NB4 (cell line): ENCODE results near the gene ZDHHC13.

Source experiments
- DNase-seq: peaks from one replicate; pipeline ENCODE4 v3.0.0; 2010; ENCODE audit warnings: low read depth
- H3K4me3 ChIP-seq: one replicate; pipeline ENCODE4 v1.5.1; 2011; ENCODE audit warnings: mild to moderate bottlenecking, low read depth, low read length, moderate library complexity
- CTCF ChIP-seq: IDR thresholded peaks from one replicate; pipeline ENCODE4 v1.5.1; 2012; ENCODE audit warnings: low read depth, low read length
- MAX ChIP-seq: IDR thresholded peaks from 2 replicates; pipeline ENCODE4 v1.6.1; 2011; ENCODE audit warnings: low read depth, low read length
- MYC ChIP-seq: IDR thresholded peaks from 2 replicates; pipeline ENCODE4 v1.6.1; 2011; ENCODE audit warnings: low read depth, low read length
- POLR2A ChIP-seq: IDR thresholded peaks from 2 replicates; pipeline ENCODE4 v1.6.1; 2011; ENCODE audit warnings: mild to moderate bottlenecking; ENCODE audit not compliant: insufficient read length; ENCODE audit errors: extremely low read depth

Gene ZDHHC13

GRCh38 chr11:19208181-19208580 lies 91.2 kb downstream of the ZDHHC13 start:
- H3K4me3 ChIP-seq: no peak overlapping the region
- TF ChIP-seq POLR2A (no peak), MYC (no peak), MAX (no peak), CTCF (no peak)
- no peak for DNase-seq

- no peak overlapping the region for H3K4me3 ChIP-seq
- TF ChIP-seq CTCF: no peak
- TF ChIP-seq MAX: no peak
- TF ChIP-seq MYC: no peak
- TF ChIP-seq POLR2A: no peak
- no peak for DNase-seq
Observed at GRCh38 chr11:19208959-19209546, 92.1 kb downstream of the ZDHHC13 start.

GRCh38 chr11:19209617-19210370 lies 92.8 kb downstream of the ZDHHC13 start:
- no peak overlapping the region for H3K4me3 ChIP-seq
- TF ChIP-seq CTCF: no peak
- TF ChIP-seq POLR2A: no peak
- no peak for TF ChIP-seq MYC
- TF ChIP-seq MAX: no peak
- DNase-seq: no peak

- H3K4me3 ChIP-seq: no peak overlapping the region
- DNase-seq: no peak
- TF ChIP-seq MYC (no peak), MAX (no peak), POLR2A (no peak), CTCF (no peak)
Observed at GRCh38 chr11:19216021-19216420, 99.1 kb downstream of the ZDHHC13 start.

- no peak for TF ChIP-seq MYC
- no peak for TF ChIP-seq POLR2A
- H3K4me3 ChIP-seq: no peak overlapping the region
- DNase-seq: no peak
Observed at GRCh38 chr11:19216709-19217374, 99.9 kb downstream of the ZDHHC13 start.

- no peak overlapping the region for H3K4me3 ChIP-seq
Observed at GRCh38 chr11:19218216-19218615, 101.2 kb downstream of the ZDHHC13 start.

More at GRCh38 chr11:19218216-19218615, 101.2 kb downstream of the ZDHHC13 start:
- TF ChIP-seq MAX (no peak), CTCF (no peak), MYC (no peak), POLR2A (no peak)
- no peak for DNase-seq
